H1 (cell line): Measurements from ENCODE around the gene ZDHHC1. TPM values are rescaled to one million over a fixed set of nuclear protein-coding genes. Genes with fewer than 3 reads are reported as not detected.

Experiments
- CHD7 ChIP-seq: fragments of 300-600 bp; sonication (generic); IDR thresholded peaks from 2 replicates; pipeline ENCODE4 v1.7.1; 2012; ENCODE audit warnings: low read length, moderate library complexity, mild to moderate bottlenecking, inconsistent platforms; ENCODE audit not compliant: insufficient replicate concordance
- polyA plus RNA-seq, 7 experiments: library from polyadenylated mRNA; depleted of rRNA in 3 of 7; stranded (reverse) in 5 of 7; unstranded in 2 of 7; fragments of >200 nt in 5 of 7; fragments of 200-250 nt in 2 of 7; gene quantifications; 1 replicate in 5 of 7; 2 replicates in 1 of 7; 4 replicates in 1 of 7; pipeline versions ENCODE4 v1.2.1 to v1.2.3, GENCODE V29; 2011 to 2013; ENCODE audit warnings: missing spikeins in 2 of 7, mixed read lengths in 2 of 7
- total RNA-seq: library from RNA; stranded (reverse); fragmentation: NEBNext Ultra II Directional; extraction: Animal tissue kit (Norgen Biotek cat#: 25700); gene quantifications from 2 replicates; pipeline ENCODE4 v1.2.1, GENCODE V29; 2021

The ZDHHC1 gene
- total and polyA plus RNA-seq, 2 of the 8 experiments (the other 6 are each of a cell fraction or from before 2014, with no cell fraction given), result 3.1 to 4.9 TPM

GRCh38 chr16:67454104-67454503 lies 37.8 kb upstream of the ZDHHC1 start (continued):
- no peak for TF ChIP-seq CHD7
